Left colon (tissue), 2 donors: ENCODE data around the gene RPS14. TPM values are rescaled to one million over a fixed set of nuclear protein-coding genes. Genes with fewer than 3 reads are reported as not detected.
A peak's percentile ranks its signal among the peaks of the same experiment; 100 is the strongest.

Source experiments
- ATAC-seq: fragments of 200-7000 bp; cut with Tn5 transposase; one replicate; pipeline ENCODE4 v1.9.1; 2020; ENCODE audit warnings: mild to moderate bottlenecking, moderate library complexity
- DNase-seq, 2 donors: peaks; one replicate each; pipeline ENCODE4 v3.0.0-alpha.2; 2020
- intact Hi-C, 2 donors: fragments of 100-400 bp; cut with DNase I in 1 of 2; cut with micrococcal nuclease in 1 of 2; formaldehyde crosslinking; loops; one replicate each; pipeline versions ENCODE4 v1.11.2 to v1.14.0; 2022; cut with DNase I, micrococcal nuclease
- total RNA-seq, 2 donors: library from RNA; stranded (reverse); fragmentation: NEBNext Ultra II Directional; extraction: Animal tissue kit (Norgen Biotek cat#: 25700); gene quantifications; one replicate each; pipeline ENCODE4 v1.2.1, GENCODE V29; 2021
- donor health status: DM: no; HTN: no; CAD: no.
- donor health status: DM: yes; HTN: yes; CAD: no.

The RPS14 gene
- total RNA-seq, 2 donors from 2014 or later = 1,685 to 1,991 TPM

DNA sequence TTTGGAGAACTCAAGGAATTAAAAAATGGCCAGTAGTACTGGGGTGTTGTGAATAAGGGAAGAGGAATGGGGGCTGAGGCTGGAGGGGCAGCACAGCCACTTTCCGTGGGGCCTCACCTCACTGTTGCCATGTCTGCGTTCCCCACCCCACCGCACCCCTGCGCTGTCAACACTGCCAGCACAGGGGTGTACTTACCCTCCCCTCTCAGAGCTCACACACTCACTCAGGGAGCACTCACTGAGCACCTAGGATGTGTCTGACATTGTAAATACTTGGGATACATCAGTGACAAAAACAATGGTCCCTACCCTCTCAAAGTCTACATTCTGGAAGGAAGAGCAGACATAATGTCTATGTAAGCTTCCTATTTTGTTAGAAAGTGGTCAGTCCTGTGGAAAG lies 3.4 kb upstream of the RPS14 start:
- ATAC-seq (no peak), DNase-seq (no peak)
- intact Hi-C loops = no loop called here

- ATAC-seq (no peak), DNase-seq (no peak)
- intact Hi-C loops = no loop called here
These were observed 2.1 kb upstream of the RPS14 start for GRCh38 chr5:150451594-150451993.

- DNase-seq (no peak), ATAC-seq (peak; percentile 53)
- intact Hi-C loops = no loop called here
These were observed 505 bp downstream of the RPS14 start for GRCh38 chr5:150448952-150449516.

- intact Hi-C loops = no loop called here
- no peak for ATAC-seq
These were observed 1.2 kb downstream of the RPS14 start for GRCh38 chr5:150448334-150448733.

DNA sequence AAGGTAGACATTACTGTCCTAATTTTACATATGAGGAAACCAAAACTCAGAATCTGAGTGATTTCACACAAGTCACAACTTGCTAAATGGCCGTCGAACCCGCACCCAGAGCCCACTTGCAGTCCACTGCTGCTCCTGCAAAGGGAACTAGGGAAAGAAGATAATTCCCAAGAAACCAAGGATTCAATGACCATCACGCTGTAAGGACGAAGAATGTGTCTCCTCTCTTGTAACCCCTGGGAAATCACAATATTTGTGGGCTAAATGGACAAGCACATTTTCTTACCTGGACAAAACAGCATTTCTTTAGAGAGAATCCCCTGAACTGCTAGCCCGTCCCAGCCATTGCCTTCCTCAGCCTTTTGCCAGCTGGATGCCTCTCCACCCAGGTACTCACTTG lies 2.4 kb downstream of the RPS14 start:
- ATAC-seq = no peak
- DNase-seq = no peak
- intact Hi-C loops = no loop called here

More at GRCh38 chr5:150448334-150448733, 1.2 kb downstream of the RPS14 start:
- DNase-seq = no peak

- no peak for ATAC-seq
- intact Hi-C loops = no loop called here
- DNase-seq = no peak
These were observed 3.0 kb downstream of the RPS14 start for GRCh38 chr5:150446583-150446982.

DNA sequence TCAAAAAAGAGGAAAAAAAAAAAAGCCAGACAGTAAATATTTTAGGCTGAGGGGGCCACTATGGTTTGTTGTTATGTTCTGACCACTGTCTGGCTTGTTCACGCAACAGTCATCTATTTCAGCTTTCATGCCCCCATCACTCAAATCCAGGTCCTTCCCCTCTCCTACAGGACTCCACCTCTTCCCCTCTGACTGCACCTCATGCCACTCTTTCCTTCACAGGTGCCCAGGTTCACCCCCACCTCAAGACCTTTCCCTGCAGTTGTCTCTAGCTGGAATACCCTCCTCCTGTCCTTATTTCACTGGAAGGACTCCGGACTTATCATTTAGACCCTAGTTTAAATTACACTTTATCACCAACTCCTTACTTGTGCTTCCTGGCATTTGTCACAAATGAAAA lies 3.5 kb downstream of the RPS14 start:
- DNase-seq (no peak), ATAC-seq (no peak)
- intact Hi-C loops = no loop called here

- no peak for DNase-seq
- ATAC-seq = no peak
- intact Hi-C loops = no loop called here
These were observed 4.8 kb downstream of the RPS14 start for GRCh38 chr5:150444770-150445169.

DNA sequence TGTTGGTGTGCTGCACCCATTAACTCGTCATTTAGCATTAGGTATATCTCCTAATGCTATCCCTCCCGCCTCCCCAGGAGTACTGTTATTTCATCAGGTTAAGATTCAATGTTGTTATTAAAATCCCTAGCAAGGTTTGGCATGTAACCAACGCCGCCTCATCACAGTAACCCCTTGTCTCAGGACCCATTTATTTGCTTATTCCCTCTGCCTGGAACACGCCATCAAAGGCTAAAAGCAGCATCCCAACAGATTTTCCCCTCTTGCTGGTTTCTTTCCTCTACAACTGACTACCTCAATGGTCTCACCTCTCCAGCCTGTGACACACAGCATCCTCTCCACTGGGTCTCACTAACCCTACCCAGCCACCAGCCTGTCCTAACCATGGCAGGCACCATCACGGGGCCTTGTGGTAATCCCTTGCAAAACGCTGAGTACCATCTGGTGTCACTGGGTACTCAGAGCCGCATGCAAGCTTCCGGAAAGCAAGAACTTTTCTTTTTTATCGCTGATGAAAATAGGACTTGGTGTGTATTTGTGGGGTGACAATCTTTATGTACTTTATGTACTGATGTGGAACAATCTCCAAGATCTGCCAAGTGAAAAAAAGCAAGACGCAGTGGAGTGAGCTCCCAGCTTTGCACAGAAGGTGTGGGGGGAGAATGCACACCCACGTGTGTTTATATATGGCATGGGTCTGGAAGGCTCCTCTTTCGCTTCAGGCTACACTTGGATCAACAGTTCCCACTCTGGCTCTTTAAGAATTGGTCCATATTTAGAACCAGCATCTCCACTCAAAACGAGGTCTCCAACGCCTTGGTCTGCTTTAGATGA lies 6.1 kb downstream of the RPS14 start:
- intact Hi-C loops = no loop called here
- ATAC-seq (no peak), DNase-seq (no peak)

DNA sequence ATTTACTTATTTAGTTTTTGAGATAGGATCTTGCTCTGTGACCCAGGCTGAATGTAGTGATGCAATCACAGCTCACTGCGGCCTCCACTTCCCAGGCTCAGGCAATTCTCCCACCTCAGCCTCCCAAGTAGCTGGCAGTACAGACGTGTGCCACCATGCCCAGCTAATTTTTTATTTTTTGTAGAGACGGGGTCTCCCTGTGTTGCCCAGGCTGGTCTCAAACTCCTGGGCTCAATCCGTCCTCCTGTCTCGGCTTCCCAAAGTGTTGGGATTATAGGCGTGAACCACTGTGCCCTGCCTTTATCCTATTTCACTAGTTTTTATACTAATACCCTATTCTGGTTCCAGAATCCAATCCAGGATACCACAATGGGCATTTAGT lies 6.8 kb downstream of the RPS14 start:
- intact Hi-C loops = no loop called here
- ATAC-seq = no peak
- DNase-seq = no peak

DNA sequence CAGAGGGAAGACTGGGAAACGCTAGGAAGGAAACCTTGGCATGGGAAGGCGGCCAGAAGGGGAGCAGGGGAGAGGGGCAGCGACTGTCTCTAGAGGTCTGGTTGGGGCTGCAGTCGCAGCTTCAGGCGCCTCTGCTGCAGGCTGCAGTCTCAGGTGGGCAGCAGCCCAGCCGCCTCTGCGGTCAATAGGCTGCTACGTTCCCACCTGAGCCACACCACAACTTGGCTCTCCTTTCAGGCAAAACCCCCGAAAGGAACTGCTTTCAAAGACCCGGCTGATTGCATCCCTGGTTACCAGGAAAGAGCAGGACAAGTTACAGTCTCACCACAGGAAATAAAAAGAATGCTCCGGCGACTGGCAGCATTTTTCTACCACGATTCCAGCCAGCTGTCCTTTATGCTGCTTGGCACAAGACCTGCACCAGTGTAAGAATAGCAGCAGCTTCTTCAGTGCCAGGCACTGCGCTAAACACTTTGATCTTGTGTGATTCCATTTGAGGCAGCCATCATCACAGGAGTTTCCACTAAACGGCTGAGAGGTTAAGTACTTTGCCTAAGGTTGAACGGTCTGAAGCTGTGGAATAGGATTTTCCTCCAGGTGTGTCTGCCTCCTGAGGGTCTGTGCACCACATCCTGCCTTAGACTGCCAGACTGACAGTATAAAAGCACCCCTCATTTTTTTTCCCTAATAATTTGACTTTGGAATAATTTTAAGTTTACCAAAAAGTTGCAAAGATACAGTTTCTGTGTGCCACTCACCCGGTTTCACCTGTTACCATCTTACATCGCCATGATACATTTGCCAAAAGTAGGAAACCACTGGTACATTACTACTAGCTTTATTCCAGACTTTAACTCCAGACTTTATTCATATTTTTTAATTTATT lies 7.5 kb downstream of the RPS14 start:
- DNase-seq = no peak
- no peak for ATAC-seq
- intact Hi-C loops = no loop called here

DNA sequence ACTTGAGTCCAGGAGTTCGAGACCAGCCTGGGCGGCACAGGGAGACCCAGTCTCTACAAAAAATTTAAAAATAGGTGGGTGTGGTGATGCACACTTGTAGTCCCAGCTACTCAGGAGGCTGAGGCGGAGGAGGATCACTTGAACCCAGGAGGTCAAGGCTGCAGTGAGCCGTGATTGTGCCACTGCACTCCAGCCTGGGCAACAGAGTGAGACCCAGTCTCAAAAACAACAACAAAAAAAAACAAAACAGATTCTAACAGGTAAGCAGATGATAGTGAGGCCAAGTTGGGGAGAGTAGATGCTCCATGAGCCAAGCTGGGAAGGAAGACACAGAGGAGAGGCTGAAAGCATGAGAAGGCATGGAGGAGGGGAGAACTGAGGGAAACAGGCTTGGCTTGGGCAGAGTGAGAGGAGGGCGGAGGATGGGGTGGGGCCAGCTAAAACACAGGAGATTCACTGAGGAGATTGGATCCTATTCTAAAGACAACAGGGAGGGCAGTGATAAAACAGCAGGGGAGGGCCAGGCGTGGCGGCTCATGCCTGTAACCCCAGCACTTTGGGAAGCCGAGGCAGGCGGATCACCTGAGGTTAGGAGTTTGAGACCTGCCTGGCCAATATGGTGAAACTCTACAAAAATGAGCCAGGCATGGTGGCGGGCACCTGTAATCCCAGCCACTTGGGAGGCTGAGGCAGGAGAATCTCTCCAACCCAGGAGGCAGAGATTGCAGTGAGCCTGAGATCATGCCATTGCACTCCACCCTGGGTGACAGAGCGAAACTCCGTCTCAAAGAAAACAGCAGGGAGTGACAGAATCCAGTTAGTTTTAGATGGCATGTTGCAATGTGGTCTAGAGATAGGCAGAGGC lies 8.4 kb downstream of the RPS14 start:
- DNase-seq = no peak
- intact Hi-C loops = no loop called here
- ATAC-seq = peak; percentile 25

GRCh38 chr5:150438873-150439546 lies 10.5 kb downstream of the RPS14 start:
- ATAC-seq (peak; percentile 38), DNase-seq (no peak)
- intact Hi-C loops = no loop called here

DNA sequence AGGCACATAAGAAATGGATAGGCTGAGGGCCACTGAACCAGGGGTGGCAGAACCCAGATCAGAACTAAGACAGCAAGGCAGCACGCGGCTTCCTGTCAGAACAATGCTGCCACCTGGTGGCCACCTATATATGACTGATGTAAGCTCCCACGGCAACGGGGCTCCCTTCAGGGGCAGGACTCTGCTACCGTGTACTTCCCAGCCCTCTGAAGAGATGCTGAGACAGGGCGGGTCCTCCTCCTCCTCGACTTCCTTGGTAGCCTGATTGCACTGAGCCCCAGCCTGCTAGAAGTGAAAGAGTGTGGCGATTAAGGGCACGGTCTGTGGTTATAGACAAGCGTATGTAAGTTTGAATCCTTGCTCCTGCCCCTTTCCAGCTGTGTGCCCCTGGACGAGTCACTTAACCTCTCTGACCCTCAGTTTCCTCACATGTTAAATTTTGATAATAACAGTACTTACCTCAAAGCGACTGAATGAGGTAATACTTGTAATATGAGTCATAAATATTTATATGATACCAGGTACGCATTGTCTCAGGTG lies 13.3 kb downstream of the RPS14 start:
- intact Hi-C loops = no loop called here
- DNase-seq = peak; percentile 79 to 98
- peak; percentile 90 for ATAC-seq

DNA sequence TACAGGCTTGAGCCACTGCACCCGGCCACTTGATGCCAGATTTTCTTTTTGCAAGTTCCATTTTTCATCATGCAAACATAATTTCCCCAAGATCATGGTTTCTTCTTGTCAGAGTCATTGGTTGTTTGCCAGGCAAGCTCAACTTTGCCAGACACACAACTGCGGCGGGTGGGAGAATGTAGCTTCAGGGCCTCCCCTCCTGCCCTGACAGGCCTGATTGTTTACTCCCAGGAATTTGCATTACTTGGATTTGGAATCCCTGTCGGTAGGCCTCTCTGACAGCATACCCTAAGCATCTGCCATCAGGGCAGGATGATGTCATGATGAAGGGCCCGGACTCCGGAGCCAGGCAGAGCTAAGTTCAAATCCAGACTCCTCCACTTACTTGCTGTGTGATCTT lies 15.1 kb downstream of the RPS14 start:
- DNase-seq (no peak), ATAC-seq (no peak)
- intact Hi-C loops = no loop called here

GRCh38 chr5:150431574-150431973 lies 18.0 kb downstream of the RPS14 start:
- no peak for DNase-seq
- no peak for ATAC-seq
- intact Hi-C loops = no loop called here

- intact Hi-C loops = no loop called here
- DNase-seq (no peak), ATAC-seq (no peak)
These were observed 18.5 kb downstream of the RPS14 start for GRCh38 chr5:150431048-150431447.

- DNase-seq (no peak), ATAC-seq (no peak)
- intact Hi-C loops = no loop called here
These were observed 20.1 kb downstream of the RPS14 start for GRCh38 chr5:150429410-150429873.
